ENCODE measurements around the gene PARP12. TPM values are rescaled to one million over a fixed set of nuclear protein-coding genes. Genes with fewer than 3 reads are reported as not detected.

PARP12 gene
- total RNA-seq, 1 donor from 2014 or later = 14.5 TPM

DNA sequence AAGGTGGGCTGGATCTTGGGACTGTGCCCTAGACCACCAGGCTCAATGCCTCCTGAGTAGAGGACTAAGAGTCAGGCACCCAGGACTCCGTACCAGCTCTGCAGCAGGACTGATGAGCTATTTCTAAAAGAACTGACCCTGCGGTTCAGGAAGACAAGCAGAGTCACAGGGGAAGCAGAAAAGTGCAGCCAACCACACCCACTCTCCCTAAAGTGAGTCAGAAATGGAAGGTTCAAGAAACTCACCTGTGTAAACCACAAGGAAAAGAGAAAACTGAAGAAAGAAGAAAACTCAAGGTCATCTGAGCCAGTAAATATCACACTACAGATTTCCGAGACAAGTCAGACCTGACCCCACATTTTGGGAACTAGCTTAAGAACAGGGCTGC, 2.5 kb downstream of the PARP12 start:
- no peak for DNase-seq (ENCODE audit: low spot score)
- Mint-ChIP-seq H3K27me3 (ENCODE audit: unreplicated experiment) (peaks cover 12% of the 10 kb centered on the region), H3K4me3 (ENCODE audit: unreplicated experiment) (no peak overlapping the region)

GRCh38 chr7:140059273-140060242, 3.2 kb downstream of the PARP12 start:
- Mint-ChIP-seq H3K4me3 (ENCODE audit: unreplicated experiment) (no peak overlapping the region), H3K9me3 (ENCODE audit: unreplicated experiment) (no peaks in the 10 kb centered on the region), H3K27me3 (ENCODE audit: unreplicated experiment) (peaks cover 12% of the 10 kb centered on the region), H3K36me3 (ENCODE audit: low read depth, unreplicated experiment) (peaks cover 12% of the 10 kb centered on the region), H3K27ac (ENCODE audit: unreplicated experiment) (no peak overlapping the region), H3K4me1 (ENCODE audit: unreplicated experiment) (peaks cover 17% of the 10 kb centered on the region)
- TF ChIP-seq, protein P1, sequence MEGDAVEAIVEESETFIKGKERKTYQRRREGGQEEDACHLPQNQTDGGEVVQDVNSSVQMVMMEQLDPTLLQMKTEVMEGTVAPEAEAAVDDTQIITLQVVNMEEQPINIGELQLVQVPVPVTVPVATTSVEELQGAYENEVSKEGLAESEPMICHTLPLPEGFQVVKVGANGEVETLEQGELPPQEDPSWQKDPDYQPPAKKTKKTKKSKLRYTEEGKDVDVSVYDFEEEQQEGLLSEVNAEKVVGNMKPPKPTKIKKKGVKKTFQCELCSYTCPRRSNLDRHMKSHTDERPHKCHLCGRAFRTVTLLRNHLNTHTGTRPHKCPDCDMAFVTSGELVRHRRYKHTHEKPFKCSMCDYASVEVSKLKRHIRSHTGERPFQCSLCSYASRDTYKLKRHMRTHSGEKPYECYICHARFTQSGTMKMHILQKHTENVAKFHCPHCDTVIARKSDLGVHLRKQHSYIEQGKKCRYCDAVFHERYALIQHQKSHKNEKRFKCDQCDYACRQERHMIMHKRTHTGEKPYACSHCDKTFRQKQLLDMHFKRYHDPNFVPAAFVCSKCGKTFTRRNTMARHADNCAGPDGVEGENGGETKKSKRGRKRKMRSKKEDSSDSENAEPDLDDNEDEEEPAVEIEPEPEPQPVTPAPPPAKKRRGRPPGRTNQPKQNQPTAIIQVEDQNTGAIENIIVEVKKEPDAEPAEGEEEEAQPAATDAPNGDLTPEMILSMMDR (IDR thresholded peaks at IDR 0.05; ENCODE audit: unreplicated experiment) = no peak
- DNase-seq (ENCODE audit: low spot score) = no peak

More for the DNA sequence above, 2.5 kb downstream of the PARP12 start:
- Mint-ChIP-seq H3K36me3 (ENCODE audit: low read depth, unreplicated experiment) (peaks cover 12% of the 10 kb centered on the region), H3K27ac (ENCODE audit: unreplicated experiment) (no peak overlapping the region), H3K4me1 (ENCODE audit: unreplicated experiment) (peaks cover 17% of the 10 kb centered on the region), H3K9me3 (ENCODE audit: unreplicated experiment) (no peaks in the 10 kb centered on the region)
- TF ChIP-seq, protein P1 (IDR thresholded peaks at IDR 0.05; ENCODE audit: unreplicated experiment) = no peak

DNA sequence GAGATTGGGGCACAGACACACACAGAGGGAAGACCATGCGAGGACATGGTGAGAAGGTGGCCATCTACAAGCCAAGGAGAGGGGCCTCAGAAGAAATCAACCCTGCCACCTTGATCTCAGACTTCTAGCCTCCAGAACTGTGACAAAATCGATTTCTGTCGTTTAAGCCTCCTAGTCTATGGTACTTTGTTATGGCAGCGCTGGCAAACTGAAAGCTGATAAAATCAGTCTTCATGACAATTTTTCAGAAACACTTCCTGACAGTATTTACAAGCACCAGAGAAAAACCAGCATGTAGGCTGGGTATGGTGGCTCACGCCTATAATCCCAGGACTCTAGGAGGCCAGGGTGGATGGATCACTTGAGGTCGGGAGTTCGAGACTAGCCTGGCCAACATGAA, 4.2 kb downstream of the PARP12 start:
- H3K36me3 Mint-ChIP-seq (ENCODE audit: low read depth, unreplicated experiment) = peaks cover 12% of the 10 kb centered on the region
- no peak overlapping the region for H3K27ac Mint-ChIP-seq (ENCODE audit: unreplicated experiment)
- no peaks in the 10 kb centered on the region for H3K9me3 Mint-ChIP-seq (ENCODE audit: unreplicated experiment)
- DNase-seq (ENCODE audit: low spot score) = no peak
- peaks cover 19% of the 10 kb centered on the region for H3K4me1 Mint-ChIP-seq (ENCODE audit: unreplicated experiment)
- no peak overlapping the region for H3K4me3 Mint-ChIP-seq (ENCODE audit: unreplicated experiment)
- TF ChIP-seq, protein P1 (IDR thresholded peaks at IDR 0.05; ENCODE audit: unreplicated experiment) = no peak
- peaks cover 12% of the 10 kb centered on the region for H3K27me3 Mint-ChIP-seq (ENCODE audit: unreplicated experiment)

DNA sequence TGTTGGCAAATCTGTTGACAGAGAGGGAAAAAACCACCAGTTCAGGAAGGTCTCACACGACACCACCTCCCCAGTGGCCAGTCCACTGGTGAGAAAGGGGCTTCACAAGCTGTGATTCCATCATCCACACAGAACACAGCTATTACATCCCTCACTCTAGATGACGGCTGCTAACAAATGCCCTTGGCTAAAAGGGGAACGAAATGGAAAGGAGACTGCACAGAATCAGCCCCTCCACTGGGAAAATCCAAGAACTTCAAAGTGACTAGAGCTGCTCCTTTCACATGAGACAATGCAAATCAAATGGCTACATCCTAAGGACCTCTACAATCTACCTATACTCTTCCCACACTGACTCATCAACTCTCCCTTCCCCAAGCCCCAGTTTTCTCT, 5.6 kb downstream of the PARP12 start:
- Mint-ChIP-seq H3K9me3 (ENCODE audit: unreplicated experiment) (no peaks in the 10 kb centered on the region), H3K4me3 (ENCODE audit: unreplicated experiment) (no peak overlapping the region), H3K27me3 (ENCODE audit: unreplicated experiment) (peaks cover 10% of the 10 kb centered on the region), H3K27ac (ENCODE audit: unreplicated experiment) (no peak overlapping the region), H3K36me3 (ENCODE audit: low read depth, unreplicated experiment) (peaks cover 12% of the 10 kb centered on the region), H3K4me1 (ENCODE audit: unreplicated experiment) (peaks cover 19% of the 10 kb centered on the region)
- no peak for DNase-seq (ENCODE audit: low spot score)
- TF ChIP-seq, protein P1 (IDR thresholded peaks at IDR 0.05; ENCODE audit: unreplicated experiment) = no peak
